ENCODE measurements around the gene BCL2L15. TPM values are rescaled to one million over a fixed set of nuclear protein-coding genes. Genes with fewer than 3 reads are reported as not detected.

BCL2L15 gene
- 0.19 TPM for polyA plus RNA-seq (2012; ENCODE audit: missing spikeins)

GRCh38 chr1:113887402-113888175 lies at the start of gene BCL2L15:
Gene BCL2L15 (minus strand): TSS chr1:113887581. CDS start chr1:113887375, 206 bp downstream.
- FAIRE-seq (no peak), DNase-seq (ENCODE audit: insufficient read length) (no peak)
- TF ChIP-seq POLR2A (IDR thresholded peaks at IDR 0.05; ENCODE audit: low read depth, low read length) (no peak), TAF1 (IDR thresholded peaks at IDR 0.05; ENCODE audit: borderline replicate concordance, low read depth, low read length) (no peak), POLR2AphosphoS5 (IDR thresholded peaks at IDR 0.05; ENCODE audit: low read depth, low read length) (no peak)

GRCh38 chr1:113937146-113937545 lies 49.8 kb upstream of the BCL2L15 start:
- FAIRE-seq (no peak), DNase-seq (ENCODE audit: insufficient read length) (no peak)
- TF ChIP-seq TAF1 (IDR thresholded peaks at IDR 0.05; ENCODE audit: borderline replicate concordance, low read depth, low read length) (no peak), POLR2A (IDR thresholded peaks at IDR 0.05; ENCODE audit: low read depth, low read length) (no peak), POLR2AphosphoS5 (IDR thresholded peaks at IDR 0.05; ENCODE audit: low read depth, low read length) (no peak)

- FAIRE-seq: no peak
These were observed 48.6 kb upstream of the BCL2L15 start for GRCh38 chr1:113935970-113936369.

GRCh38 chr1:113935176-113935575 lies 47.8 kb upstream of the BCL2L15 start:
- FAIRE-seq (no peak), DNase-seq (ENCODE audit: insufficient read length) (no peak)
- no peak for TF ChIP-seq POLR2A (IDR thresholded peaks at IDR 0.05; ENCODE audit: low read depth, low read length)
- no peak for TF ChIP-seq POLR2AphosphoS5 (IDR thresholded peaks at IDR 0.05; ENCODE audit: low read depth, low read length)
- no peak for TF ChIP-seq TAF1 (IDR thresholded peaks at IDR 0.05; ENCODE audit: borderline replicate concordance, low read depth, low read length)

More at GRCh38 chr1:113935970-113936369, 48.6 kb upstream of the BCL2L15 start:
- DNase-seq (ENCODE audit: insufficient read length): no peak
- TF ChIP-seq POLR2AphosphoS5 (IDR thresholded peaks at IDR 0.05; ENCODE audit: low read depth, low read length) (no peak), TAF1 (IDR thresholded peaks at IDR 0.05; ENCODE audit: borderline replicate concordance, low read depth, low read length) (no peak), POLR2A (IDR thresholded peaks at IDR 0.05; ENCODE audit: low read depth, low read length) (no peak)

DNA sequence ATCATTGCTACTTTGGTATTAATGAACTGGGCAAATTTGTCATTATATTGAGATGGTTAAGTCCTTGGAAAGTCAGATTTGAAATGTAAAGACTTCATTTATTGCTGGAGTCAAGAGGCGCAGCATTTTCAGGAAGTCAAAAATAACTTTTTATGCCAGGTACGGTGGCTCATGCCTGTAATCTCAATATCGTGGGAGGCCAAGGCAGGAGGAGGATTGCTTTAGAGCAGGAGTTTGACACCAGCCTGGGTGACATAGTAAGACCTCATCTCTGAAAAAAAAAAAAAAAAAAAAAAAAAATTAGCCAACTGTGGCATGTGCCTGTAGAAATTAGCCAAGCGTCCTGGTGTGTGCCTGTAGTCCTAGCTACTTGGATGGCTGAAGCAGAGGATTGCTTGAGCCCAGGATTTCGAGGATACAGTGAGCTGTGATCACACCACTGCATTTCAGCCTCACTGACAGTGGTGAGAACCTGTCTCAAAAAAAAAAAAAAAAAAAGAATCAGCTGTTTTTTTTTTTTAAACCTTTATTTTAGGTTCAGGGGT lies 47.2 kb upstream of the BCL2L15 start:
- no peak for FAIRE-seq
- TF ChIP-seq TAF1 (IDR thresholded peaks at IDR 0.05; ENCODE audit: borderline replicate concordance, low read depth, low read length) (no peak), POLR2A (IDR thresholded peaks at IDR 0.05; ENCODE audit: low read depth, low read length) (no peak), POLR2AphosphoS5 (IDR thresholded peaks at IDR 0.05; ENCODE audit: low read depth, low read length) (no peak)
- DNase-seq (ENCODE audit: insufficient read length): no peak

DNA sequence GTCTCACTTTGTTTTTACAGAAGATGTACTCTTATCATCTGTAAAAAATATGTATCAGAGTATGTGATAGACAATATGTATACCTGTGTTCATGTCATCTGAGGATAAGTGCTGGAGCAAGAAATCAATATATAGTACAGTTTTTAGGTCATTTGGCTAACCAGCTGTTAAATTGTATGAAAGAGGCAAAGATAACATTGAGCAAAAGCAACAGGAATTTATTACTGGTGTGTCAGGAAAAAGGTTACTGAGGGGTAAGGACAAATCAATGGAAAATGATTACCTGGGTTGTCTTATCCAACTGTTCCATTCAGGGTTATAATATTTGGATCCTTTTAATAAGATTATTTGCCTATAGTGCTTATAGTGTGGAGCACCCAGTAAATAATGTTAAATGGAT lies 46.6 kb upstream of the BCL2L15 start:
- FAIRE-seq (no peak), DNase-seq (ENCODE audit: insufficient read length) (no peak)
- TF ChIP-seq POLR2AphosphoS5 (IDR thresholded peaks at IDR 0.05; ENCODE audit: low read depth, low read length): no peak
- TF ChIP-seq POLR2A (IDR thresholded peaks at IDR 0.05; ENCODE audit: low read depth, low read length): no peak
- TF ChIP-seq TAF1 (IDR thresholded peaks at IDR 0.05; ENCODE audit: borderline replicate concordance, low read depth, low read length): no peak

GRCh38 chr1:113931451-113931851 lies 44.1 kb upstream of the BCL2L15 start:
- FAIRE-seq (no peak), DNase-seq (ENCODE audit: insufficient read length) (no peak)
- TF ChIP-seq TAF1 (IDR thresholded peaks at IDR 0.05; ENCODE audit: borderline replicate concordance, low read depth, low read length) (no peak), POLR2AphosphoS5 (IDR thresholded peaks at IDR 0.05; ENCODE audit: low read depth, low read length) (no peak), POLR2A (IDR thresholded peaks at IDR 0.05; ENCODE audit: low read depth, low read length) (no peak)

GRCh38 chr1:113930499-113931161 lies 43.2 kb upstream of the BCL2L15 start:
- no peak for TF ChIP-seq POLR2AphosphoS5 (IDR thresholded peaks at IDR 0.05; ENCODE audit: low read depth, low read length)
- TF ChIP-seq TAF1 (IDR thresholded peaks at IDR 0.05; ENCODE audit: borderline replicate concordance, low read depth, low read length): no peak
- no peak for TF ChIP-seq POLR2A (IDR thresholded peaks at IDR 0.05; ENCODE audit: low read depth, low read length)
- FAIRE-seq (peak; percentile 76), DNase-seq (ENCODE audit: insufficient read length) (peak; percentile 21)

DNA sequence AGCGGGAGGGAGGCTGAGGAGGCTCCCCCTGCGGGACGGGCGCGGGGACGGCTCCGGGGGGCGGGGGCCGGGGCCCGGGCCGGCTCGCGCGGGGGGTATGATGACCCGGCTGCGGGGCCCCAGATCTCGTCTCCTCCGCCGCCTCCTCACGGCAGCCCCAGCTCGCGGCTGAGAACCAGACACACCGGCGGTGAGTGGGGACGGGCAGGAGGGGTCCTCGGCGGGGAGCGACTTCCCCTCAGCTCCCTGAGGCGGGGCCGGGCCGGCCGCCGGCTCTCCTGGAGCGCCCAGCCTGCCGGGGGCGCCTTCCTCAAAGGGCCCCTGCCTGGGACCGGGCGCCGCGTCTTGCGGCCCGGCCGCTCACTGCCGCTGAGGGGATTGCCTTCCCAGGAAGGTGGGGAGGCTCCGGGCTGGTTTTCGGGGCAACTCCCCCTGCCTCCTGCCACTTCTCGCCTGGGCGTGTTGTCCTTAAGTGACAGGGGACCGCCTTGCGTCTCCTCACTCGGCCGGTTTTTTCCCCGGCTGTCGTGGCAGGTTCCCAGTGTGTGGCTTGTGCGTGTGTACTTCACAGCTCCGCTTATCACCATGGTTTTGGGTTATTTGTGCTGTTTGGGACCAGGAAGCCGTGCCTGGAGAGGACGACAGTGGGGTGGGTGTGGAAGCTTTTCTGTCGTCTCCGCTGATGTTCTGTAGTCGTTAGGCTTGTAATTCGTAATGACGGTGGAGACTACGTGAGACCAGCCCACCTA lies 42.5 kb upstream of the BCL2L15 start:
- no peak for FAIRE-seq
- DNase-seq (ENCODE audit: insufficient read length): peak; percentile 48
- no peak for TF ChIP-seq POLR2A (IDR thresholded peaks at IDR 0.05; ENCODE audit: low read depth, low read length)
- TF ChIP-seq TAF1 (IDR thresholded peaks at IDR 0.05; ENCODE audit: borderline replicate concordance, low read depth, low read length): peak; percentile 11; the same call in 1 of the 2 replicates

DNA sequence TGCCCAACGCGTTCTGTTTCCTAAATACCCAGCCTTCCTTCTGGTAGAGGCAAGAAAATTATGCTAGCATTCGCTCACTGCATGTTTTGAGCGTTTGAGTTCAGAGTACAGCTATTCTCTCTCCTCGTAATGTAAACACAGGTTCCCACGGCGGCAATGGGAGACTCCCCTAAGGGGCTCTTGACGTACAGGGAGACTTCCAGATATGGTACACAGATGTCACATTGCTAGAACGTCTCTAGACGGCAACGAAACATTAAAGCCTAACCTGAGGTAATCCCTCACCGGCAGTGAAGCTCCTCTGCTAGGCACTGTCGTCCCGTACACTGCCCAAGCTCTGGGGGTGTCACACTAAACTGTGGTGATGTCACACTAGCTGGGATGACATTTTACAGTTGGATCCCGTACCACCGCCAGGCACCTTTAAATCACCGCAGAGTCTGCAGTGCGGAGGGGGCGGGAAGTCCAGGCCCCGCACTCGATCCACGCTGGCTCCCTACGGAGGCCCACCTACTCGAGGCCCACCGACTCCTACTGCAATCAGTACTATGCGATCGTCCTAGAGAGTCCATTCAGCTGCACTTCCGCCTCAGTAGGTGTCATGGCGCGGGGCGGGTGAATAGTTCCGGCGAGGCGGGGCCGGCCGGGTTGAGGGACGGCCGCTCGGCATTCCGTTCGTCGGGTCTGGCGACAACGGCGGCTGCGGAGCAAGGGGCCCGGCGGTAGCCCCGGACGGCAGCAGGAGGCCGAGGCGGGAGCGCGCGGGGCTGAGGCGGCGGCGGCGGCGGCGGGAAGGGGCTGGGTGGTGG lies 41.8 kb upstream of the BCL2L15 start, which contains the start of gene HIPK1:
Gene HIPK1 (plus strand): TSS at position 384 of the 809 bp plus-strand sequence.
- peak; percentile 79 for TF ChIP-seq POLR2A (IDR thresholded peaks at IDR 0.05; ENCODE audit: low read depth, low read length)
- TF ChIP-seq TAF1 (IDR thresholded peaks at IDR 0.05; ENCODE audit: borderline replicate concordance, low read depth, low read length): peak; percentile 59; the same call in 1 of the 2 replicates
- peak; percentile 80 for TF ChIP-seq POLR2AphosphoS5 (IDR thresholded peaks at IDR 0.05; ENCODE audit: low read depth, low read length)
- FAIRE-seq (peak; percentile 88), DNase-seq (ENCODE audit: insufficient read length) (peak; percentile 68)
